Fibroblast of pulmonary artery (primary cell): ENCODE measurements around the gene TRAF7.
"Not testable (repeated sequence)": the region's sequence is repeated elsewhere in the genome, so short reads cannot be mapped to it uniquely, and the experiment has no call there.

Source experiments
- DNase-seq: peaks from one replicate; pipeline ENCODE4 v3.0.0-alpha.2; 2010; ENCODE audit warnings: low read depth
- H3K4me3 ChIP-seq: replicated peaks from 2 replicates; pipeline ENCODE4 v1.5.1; 2011; ENCODE audit warnings: low read depth, mild to moderate bottlenecking, control low read depth, low read length, moderate library complexity
- CTCF ChIP-seq: IDR thresholded peaks from 2 replicates; pipeline ENCODE4 v1.5.1; 2011; ENCODE audit warnings: mild to moderate bottlenecking, control low read depth, low read length, inconsistent platforms; ENCODE audit errors: missing control alignments

Gene TRAF7

GRCh38 chr16:2199095-2199494, 43.5 kb downstream of the TRAF7 start:
- TF ChIP-seq CTCF = no peak

GRCh38 chr16:2199621-2200139, 44.1 kb downstream of the TRAF7 start:
- no peak overlapping the region for H3K4me3 ChIP-seq
- no peak for TF ChIP-seq CTCF
- no peak for DNase-seq

More at GRCh38 chr16:2199095-2199494, 43.5 kb downstream of the TRAF7 start:
- no peak overlapping the region for H3K4me3 ChIP-seq
- no peak for DNase-seq

GRCh38 chr16:2200313-2200712, 44.7 kb downstream of the TRAF7 start:
- no peak for DNase-seq
- no peak for TF ChIP-seq CTCF
- no peak overlapping the region for H3K4me3 ChIP-seq

- H3K4me3 ChIP-seq, DNase-seq: not testable (repeated sequence)
Measured at GRCh38 chr16:2203119-2203688, 47.6 kb downstream of the TRAF7 start.

GRCh38 chr16:2204416-2205103, 49.0 kb downstream of the TRAF7 start:
- H3K4me3 ChIP-seq = peak overlapping the region; percentile 88
- no peak for TF ChIP-seq CTCF
- DNase-seq = no peak

- DNase-seq = peak; percentile 88
- H3K4me3 ChIP-seq = peak within 1 kb of the TSS; percentile 88
- no peak for TF ChIP-seq CTCF
Measured at GRCh38 chr16:2205104-2205966, 49.8 kb downstream of the TRAF7 start, which contains the start of gene MLST8. Gene MLST8, plus strand, starts transcription at chr16:2205454. Its CDS starts 632 bp downstream, at chr16:2206086.

- no peak for DNase-seq
- peak overlapping the region; percentile 88 for H3K4me3 ChIP-seq
- no peak for TF ChIP-seq CTCF
Measured at GRCh38 chr16:2205967-2206313, 50.4 kb downstream of the TRAF7 start.
